SU-DHL-6 (cell line): Measurements from ENCODE around the gene AKR1B15.
"Not testable (repeated sequence)": the region's sequence is repeated elsewhere in the genome, so short reads cannot be mapped to it uniquely, and the experiment has no call there.

ENCODE experiments used
- H2AFZ ChIP-seq: fragments of 200-600 bp; sonication (generic); 2 replicates; pipeline ENCODE4 v1.6.1; 2014; ENCODE audit warnings: low read depth, mild to moderate bottlenecking, moderate library complexity, mixed read lengths, antibody characterized with exemption, low read length; ENCODE audit not compliant: severe bottlenecking
- H3F3A ChIP-seq: fragments of 200-600 bp; shearing (Covaris generic); 2 replicates; pipeline ENCODE4 v1.6.0; 2016; ENCODE audit warnings: antibody characterized with exemption, mild to moderate bottlenecking; ENCODE audit not compliant: insufficient read depth
- H3K27ac ChIP-seq: fragments of 200-600 bp; sonication (generic); 2 replicates; pipeline ENCODE4 v1.5.1; 2016; ENCODE audit warnings: low read depth, mild to moderate bottlenecking, low read length, moderate library complexity, mixed read lengths
- H3K27me3 ChIP-seq: fragments of 200-600 bp; sonication (generic), shearing (Covaris generic); 2 replicates; pipeline ENCODE4 v1.6.0; 2014; ENCODE audit warnings: mild to moderate bottlenecking, low read length
- H3K36me3 ChIP-seq: fragments of 200-600 bp; sonication (generic); 2 replicates; pipeline ENCODE4 v1.6.1; 2014; ENCODE audit warnings: mild to moderate bottlenecking, low read length, mixed read lengths
- H3K4me2 ChIP-seq: fragments of 300-600, 200-600 bp; shearing (Covaris generic), sonication (generic); 2 replicates; pipeline ENCODE4 v1.6.0; 2014; ENCODE audit warnings: low read length, low read depth, mild to moderate bottlenecking; ENCODE audit not compliant: poor library complexity, severe bottlenecking
- H3K4me3 ChIP-seq: fragments of 200-600 bp; sonication (generic); 2 replicates; pipeline ENCODE4 v1.5.1; 2014; ENCODE audit warnings: antibody characterized with exemption, low read length, mild to moderate bottlenecking, mixed read lengths; ENCODE audit not compliant: insufficient read depth, poor library complexity, severe bottlenecking
- H3K79me2 ChIP-seq: fragments of 200-600 bp; sonication (generic); 2 replicates; pipeline ENCODE4 v1.6.1; 2014; ENCODE audit warnings: mild to moderate bottlenecking, low read length, moderate library complexity; ENCODE audit not compliant: insufficient read depth
- H3K9ac ChIP-seq: fragments of 200-600 bp; sonication (generic); 2 replicates; pipeline ENCODE4 v1.7.0; 2014; ENCODE audit warnings: mild to moderate bottlenecking, low read length
- H3K9me2 ChIP-seq: fragments of 200-600 bp; sonication (generic); replicated peaks from 2 replicates; pipeline ENCODE4 v1.6.1; 2014; ENCODE audit warnings: low read length; ENCODE audit not compliant: insufficient read depth
- H3K9me3 ChIP-seq: fragments of 200-600 bp; sonication (generic); 2 replicates; pipeline ENCODE4 v1.6.1; 2014; ENCODE audit warnings: low read length, mixed read lengths; ENCODE audit not compliant: insufficient read depth
- H4K20me1 ChIP-seq: fragments of 200-600 bp; sonication (generic); 2 replicates; pipeline ENCODE4 v1.6.1; 2014; ENCODE audit warnings: low read depth, mild to moderate bottlenecking, antibody characterized with exemption, low read length, moderate library complexity, mixed read lengths
- CTCF ChIP-seq: fragments of 200-600 bp; sonication (generic); IDR thresholded peaks from one replicate; pipeline ENCODE4 v1.5.1; 2017; ENCODE audit warnings: antibody characterized with exemption, mild to moderate bottlenecking, low read length, moderate library complexity; ENCODE audit not compliant: insufficient read depth, poor library complexity, severe bottlenecking
- EZH2phosphoT487 ChIP-seq: fragments of 200-600 bp; sonication (generic), shearing (Covaris generic); conservative IDR thresholded peaks from 2 replicates; pipeline ENCODE4 v1.6.1; 2018; ENCODE audit warnings: mild to moderate bottlenecking, antibody characterized with exemption, low read length, moderate library complexity, mixed read lengths

Gene AKR1B15

GRCh38 chr7:134565643-134566136 is 16.8 kb downstream of the AKR1B15 start:
- Histone ChIP-seq H4K20me1 (no peaks in the 10 kb centered on the region), H3F3A (no peaks in the 10 kb centered on the region), H3K79me2 (no peaks in the 10 kb centered on the region), H3K27me3 (no peaks in the 10 kb centered on the region), H3K9me2 (no peaks in the 10 kb centered on the region), H2AFZ (no peak overlapping the region), H3K4me3 (no peak overlapping the region), H3K4me2 (no peak overlapping the region), H3K9me3 (no peaks in the 10 kb centered on the region), H3K9ac (no peak overlapping the region), H3K27ac (no peak overlapping the region), H3K36me3 (no peaks in the 10 kb centered on the region)
- TF ChIP-seq EZH2phosphoT487 (no peak), CTCF (no peak)

- no peaks in the 10 kb centered on the region for H3K9me2 ChIP-seq
- no peaks in the 10 kb centered on the region for H3F3A ChIP-seq
- H2AFZ ChIP-seq: no peak overlapping the region
- H3K4me3 ChIP-seq: no peak overlapping the region
- no peak overlapping the region for H3K9ac ChIP-seq
- H3K9me3 ChIP-seq: no peaks in the 10 kb centered on the region
- H3K4me2 ChIP-seq: no peak overlapping the region
- H3K27ac ChIP-seq: no peak overlapping the region
- TF ChIP-seq EZH2phosphoT487: no peak
- no peak for TF ChIP-seq CTCF
- no peaks in the 10 kb centered on the region for H3K27me3 ChIP-seq
- no peaks in the 10 kb centered on the region for H3K79me2 ChIP-seq
- no peaks in the 10 kb centered on the region for H4K20me1 ChIP-seq
- no peaks in the 10 kb centered on the region for H3K36me3 ChIP-seq
Measured at GRCh38 chr7:134567368-134567767, 18.5 kb downstream of the AKR1B15 start.

- not testable (repeated sequence) for H3K9ac ChIP-seq, H4K20me1 ChIP-seq, H3K27ac ChIP-seq, H3K27me3 ChIP-seq, H3K4me2 ChIP-seq, H3K9me3 ChIP-seq, H3K9me2 ChIP-seq, H2AFZ ChIP-seq, H3K36me3 ChIP-seq, H3F3A ChIP-seq, H3K79me2 ChIP-seq, H3K4me3 ChIP-seq
Measured at GRCh38 chr7:134569962-134570361, 21.1 kb downstream of the AKR1B15 start.

GRCh38 chr7:134571101-134571500 is 22.2 kb downstream of the AKR1B15 start:
- H3K79me2 ChIP-seq: no peaks in the 10 kb centered on the region
- H3K27ac ChIP-seq: no peak overlapping the region
- no peak overlapping the region for H3K4me2 ChIP-seq
- TF ChIP-seq EZH2phosphoT487: no peak
- no peak for TF ChIP-seq CTCF
- no peaks in the 10 kb centered on the region for H3K9me3 ChIP-seq
- H3K4me3 ChIP-seq: no peak overlapping the region
- H3K9ac ChIP-seq: no peak overlapping the region
- H3K9me2 ChIP-seq: no peaks in the 10 kb centered on the region
- H3K27me3 ChIP-seq: no peaks in the 10 kb centered on the region
- H3F3A ChIP-seq: no peaks in the 10 kb centered on the region
- H2AFZ ChIP-seq: no peak overlapping the region
- no peaks in the 10 kb centered on the region for H3K36me3 ChIP-seq
- H4K20me1 ChIP-seq: no peaks in the 10 kb centered on the region
